GM21390 (cell line): ENCODE measurements around the gene TMEM248.
A peak's percentile ranks its signal among the peaks of the same experiment; 100 is the strongest.
"Not testable (repeated sequence)": the region's sequence is repeated elsewhere in the genome, so short reads cannot be mapped to it uniquely, and the experiment has no call there.

Source experiments
- ATAC-seq: cut with Tn5 transposase; IDR thresholded peaks from one replicate; pipeline ENCODE4 v1.9.1; 2021; ENCODE audit not compliant: unreplicated experiment

Gene TMEM248

DNA sequence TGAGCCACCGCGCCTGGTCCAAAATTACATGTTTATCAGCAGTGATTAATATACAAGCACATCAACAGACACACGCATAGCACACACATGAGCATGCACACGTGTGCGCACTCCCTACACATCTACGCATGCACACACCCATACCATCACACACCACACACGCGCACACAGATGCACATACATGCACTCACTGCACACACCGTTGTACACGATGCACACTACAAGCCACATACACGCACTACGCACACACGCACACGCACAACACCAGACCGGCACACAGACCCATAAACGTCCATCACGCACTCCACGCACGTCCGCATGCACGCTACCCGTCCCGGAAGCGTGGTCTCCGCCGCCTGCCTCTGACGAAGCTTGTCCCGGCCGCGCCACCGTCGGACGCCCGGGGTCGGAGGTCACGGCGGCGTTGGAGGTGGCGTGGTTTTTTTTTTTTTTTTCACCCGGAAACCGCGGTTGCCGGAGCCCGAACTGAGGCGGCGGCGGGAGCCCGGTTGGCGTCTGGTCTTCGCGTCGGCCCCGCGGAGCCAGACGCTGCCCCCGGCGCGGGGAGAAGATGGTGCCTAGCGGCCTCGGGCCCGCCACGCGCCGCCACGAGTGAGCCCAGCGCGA, at the start of gene TMEM248:
Gene TMEM248 (plus strand): TSS at position 457 of the 627 bp plus-strand sequence. CDS start 20,641 bp downstream, outside the sequence.
- ATAC-seq: peak; percentile 81

DNA sequence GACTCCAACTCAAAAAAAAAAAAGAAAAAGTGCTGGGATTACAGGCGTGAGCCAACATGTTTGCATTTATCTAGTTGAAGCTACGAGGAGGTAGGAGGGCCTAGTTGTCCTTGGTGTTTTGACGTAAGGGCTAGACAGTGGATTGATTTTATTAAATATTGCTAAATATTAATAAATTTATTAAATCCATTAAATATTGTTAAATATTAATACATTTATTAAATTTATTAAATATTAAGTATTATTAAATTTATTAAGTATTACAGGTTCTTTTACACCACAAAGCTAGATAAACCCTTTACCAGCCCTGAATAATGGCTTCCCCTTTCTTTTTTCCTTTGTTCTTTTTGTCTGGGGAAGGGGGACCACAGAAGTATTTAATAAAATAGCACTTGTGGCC, 47.5 kb upstream of the TMEM248 start:
- no peak for ATAC-seq

DNA sequence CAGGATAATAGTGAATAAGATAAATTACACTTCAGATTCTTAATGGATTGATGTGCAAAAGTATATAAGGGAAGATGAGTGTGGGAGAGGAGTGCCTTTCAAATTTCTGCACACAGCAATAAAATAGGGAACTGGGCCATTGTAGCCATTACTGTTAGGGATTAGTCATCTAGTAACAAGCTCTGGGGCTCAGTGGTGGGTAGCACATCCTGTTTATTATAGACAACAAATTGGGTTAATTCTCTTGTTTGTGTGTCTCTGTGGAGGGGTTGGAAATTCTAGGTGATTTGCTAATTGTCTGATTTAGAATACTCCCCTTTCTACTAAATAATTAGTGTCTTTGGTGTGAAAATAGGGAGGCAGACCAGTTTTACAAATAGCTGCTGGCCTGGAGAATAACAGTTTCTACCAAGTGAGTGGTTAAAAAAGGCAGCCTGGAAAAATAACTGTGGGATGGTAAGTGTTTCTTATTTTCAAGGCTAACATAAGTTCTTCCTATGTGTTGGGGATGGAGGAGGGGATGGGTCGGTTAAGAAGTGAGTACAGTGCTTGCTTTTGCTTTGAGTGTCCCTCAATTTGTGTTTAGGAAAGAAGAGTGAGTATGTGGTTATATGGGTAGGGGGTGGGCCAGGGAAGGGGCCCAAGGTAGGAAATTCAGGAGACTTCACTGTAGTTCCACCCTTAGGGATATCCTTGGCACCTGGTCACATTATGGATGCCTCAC, 43.3 kb upstream of the TMEM248 start:
- peak; percentile 98 for ATAC-seq

GRCh38 chr7:66878301-66878685, 42.7 kb upstream of the TMEM248 start:
- ATAC-seq: not testable (repeated sequence)

DNA sequence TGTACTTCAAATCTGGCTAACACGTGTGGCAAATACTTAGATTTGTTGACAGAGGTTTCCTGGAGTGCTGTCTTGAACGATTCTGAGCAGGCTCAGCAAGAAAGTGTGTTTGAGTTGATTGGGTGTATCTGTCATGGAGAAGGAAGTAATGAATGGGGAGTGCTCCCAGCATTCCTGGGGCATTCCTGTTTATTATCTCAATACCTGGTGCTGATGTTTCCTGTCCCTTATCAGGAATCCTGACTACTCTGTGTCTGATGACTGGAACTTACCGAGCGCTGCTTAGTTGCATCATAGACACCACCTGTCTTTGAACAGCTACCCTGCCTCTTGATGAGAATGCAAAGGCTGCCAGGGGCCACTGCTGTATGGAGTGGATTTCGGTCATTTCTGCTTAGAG, 41.0 kb upstream of the TMEM248 start:
- no peak for ATAC-seq

- ATAC-seq: not testable (repeated sequence)
Observed at GRCh38 chr7:66880577-66880976, 40.4 kb upstream of the TMEM248 start.

DNA sequence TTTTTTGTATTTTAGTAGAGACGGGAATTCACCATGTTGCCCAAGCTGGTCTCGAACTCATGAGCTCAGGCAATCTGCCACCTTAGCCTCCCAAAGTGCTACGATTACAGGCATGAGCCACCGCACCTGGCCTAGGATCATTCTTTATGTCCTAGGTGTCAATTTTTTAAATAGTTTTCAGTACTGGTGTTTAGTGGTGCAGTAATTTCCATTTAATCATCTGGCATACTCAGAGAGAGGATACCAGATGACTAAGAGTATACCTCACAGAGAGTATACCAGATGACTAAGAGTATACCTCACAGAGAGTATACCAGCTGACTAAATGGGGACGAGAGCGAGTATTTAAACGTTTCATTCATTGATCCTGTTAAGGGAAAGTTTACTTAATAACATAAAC, 37.3 kb upstream of the TMEM248 start:
- no peak for ATAC-seq

- ATAC-seq: not testable (repeated sequence)
Observed at GRCh38 chr7:66884556-66884955, 36.5 kb upstream of the TMEM248 start.

- ATAC-seq: peak; percentile 71
Observed at GRCh38 chr7:66886152-66886551, 34.9 kb upstream of the TMEM248 start.

DNA sequence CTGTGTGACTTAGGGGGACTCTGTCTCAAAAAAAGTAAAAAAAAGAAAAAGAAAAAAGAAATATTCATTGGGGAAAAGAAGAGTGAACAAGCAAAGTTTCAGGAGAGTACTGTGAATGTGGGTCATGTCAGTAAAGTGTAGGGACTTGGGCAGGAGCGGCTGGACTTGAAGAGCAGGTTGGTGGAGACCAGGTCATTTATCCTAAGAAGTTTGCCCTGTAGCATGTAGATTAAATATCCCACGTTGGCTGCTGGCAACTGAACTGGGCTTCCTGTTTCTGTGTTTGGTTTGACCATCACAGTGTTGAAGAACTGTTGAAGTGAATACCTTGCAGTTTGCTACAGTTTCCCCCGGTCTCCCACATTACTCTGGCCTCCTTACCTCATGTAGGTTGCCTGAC, 32.8 kb upstream of the TMEM248 start:
- not testable (repeated sequence) for ATAC-seq

DNA sequence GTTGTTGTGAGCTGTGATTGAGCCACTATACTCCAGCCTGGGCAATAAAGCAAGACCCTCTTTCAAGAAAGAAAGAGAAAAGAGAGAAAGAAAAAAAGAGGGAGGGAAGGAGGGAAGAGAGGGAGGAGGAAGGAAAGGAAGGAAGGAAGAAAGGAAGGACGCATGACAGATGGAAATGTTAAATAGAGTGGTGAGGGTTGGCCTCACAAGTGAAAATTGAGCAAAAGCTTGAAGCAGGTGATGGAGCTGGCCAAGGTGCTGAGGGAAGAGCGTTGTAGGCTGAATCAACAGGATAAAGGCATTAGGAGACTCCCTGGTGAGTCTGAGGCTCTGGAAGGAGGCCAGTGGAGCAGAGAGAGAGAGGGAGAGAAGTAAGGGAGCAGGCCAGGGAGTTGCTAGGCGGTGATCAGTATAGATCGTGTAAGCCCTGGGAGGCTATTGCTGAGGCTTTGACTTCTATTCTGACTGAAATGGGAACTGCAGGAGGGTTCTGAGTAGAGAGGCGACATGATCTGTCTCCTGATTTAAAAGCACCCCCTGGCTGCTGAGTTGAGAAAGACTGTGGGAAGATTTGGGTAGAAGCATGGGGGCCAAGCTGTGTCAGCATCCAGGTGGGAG, 26.5 kb upstream of the TMEM248 start:
- ATAC-seq: no peak

- no peak for ATAC-seq
Observed at GRCh38 chr7:66896441-66896840, 24.6 kb upstream of the TMEM248 start.

GRCh38 chr7:66899552-66900280, 21.3 kb upstream of the TMEM248 start:
- ATAC-seq: no peak

DNA sequence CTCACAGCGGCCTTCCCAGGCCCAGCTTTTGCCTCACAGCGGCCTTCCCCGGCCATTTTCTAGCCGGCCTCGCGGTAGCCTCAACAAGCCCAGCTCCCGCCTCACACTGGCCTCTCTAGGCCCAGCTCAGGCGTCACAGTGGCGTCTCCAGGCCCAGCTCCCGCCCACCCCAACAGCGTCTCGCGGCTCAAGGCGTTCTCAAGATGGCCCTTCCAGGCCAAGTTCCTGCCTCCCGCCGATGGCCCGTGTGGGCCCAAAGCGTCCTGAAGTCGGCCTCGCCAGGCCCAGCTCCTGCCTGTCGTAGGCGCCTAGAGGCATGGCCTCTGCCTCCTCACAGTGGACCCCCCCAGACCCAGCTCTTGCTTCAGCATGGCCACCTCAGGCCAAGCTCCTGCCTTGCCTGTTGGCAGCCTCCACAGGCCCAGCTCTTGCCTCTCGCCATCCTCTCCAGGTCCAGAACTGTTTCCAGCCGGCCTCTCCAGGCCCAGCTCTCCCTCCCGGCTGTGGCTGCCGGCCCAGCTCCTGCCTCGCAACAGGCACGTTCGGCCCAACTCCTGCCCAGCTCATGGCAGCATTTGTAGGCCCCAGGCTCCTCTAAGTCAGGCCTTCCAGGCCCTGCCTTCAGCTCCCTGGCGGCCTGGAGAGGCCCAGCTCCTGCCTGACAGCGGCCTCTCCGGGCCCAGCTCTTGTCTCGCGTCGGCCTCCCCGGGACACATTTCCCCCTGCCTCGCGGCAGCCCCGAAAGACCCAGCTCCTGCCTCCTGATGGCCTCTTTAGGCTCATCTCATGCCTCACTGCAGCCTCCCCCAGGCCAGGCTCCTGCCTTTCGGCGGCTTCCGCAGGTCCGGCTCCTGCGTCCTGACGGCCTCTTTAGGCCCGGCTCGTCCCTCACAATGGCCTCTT, 18.8 kb upstream of the TMEM248 start:
- no peak for ATAC-seq

DNA sequence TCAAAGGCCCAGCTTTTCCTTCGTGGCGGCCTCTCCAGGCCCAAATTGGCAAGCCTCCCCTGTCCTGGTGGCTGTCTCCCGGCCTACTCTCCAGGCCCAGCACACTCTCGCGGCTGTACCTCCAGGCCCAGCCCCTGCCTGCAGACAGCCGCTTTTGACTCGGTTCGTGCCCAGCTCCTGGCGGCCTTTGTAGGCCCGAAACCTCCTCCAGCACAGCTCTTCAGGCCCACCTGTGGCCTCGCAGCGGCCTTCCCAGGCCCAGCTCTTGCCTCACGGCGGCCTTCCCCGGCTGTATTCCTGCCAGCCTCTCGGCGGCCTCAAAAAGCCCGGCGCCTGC, 18.2 kb upstream of the TMEM248 start:
- ATAC-seq: no peak

GRCh38 chr7:66903360-66904062, 17.5 kb upstream of the TMEM248 start:
- no peak for ATAC-seq

DNA sequence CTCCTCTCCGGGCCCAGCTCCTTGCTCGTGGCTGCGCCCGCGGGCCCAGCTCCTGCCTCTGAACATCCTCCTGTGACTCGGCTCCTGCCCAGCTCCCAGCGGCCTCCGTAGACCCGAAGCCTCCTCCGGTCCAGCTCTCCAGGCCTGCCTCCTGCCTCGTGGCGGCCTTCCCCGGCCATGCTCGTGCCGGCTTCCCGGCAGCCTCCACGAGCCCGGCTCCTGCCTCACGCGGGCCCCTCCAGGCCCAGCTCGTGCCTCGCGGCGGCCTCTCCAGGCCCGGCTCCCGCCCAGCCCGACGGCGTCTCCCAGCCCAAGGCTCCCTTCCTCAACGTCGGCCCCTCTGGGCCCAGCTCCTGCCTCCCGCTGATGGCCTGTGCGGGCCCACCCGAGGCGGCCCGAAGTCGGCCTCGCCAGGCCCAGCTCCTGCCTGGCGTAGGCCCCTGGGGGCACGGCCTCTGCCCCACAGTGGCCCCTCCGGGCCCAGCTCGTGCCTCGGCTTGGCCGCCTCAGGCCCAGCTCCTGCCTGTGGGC, 16.9 kb upstream of the TMEM248 start:
- no peak for ATAC-seq

GRCh38 chr7:66905278-66905677, 15.7 kb upstream of the TMEM248 start:
- ATAC-seq: no peak

- ATAC-seq: no peak
Observed at GRCh38 chr7:66905689-66906088, 15.3 kb upstream of the TMEM248 start.

GRCh38 chr7:66907731-66908130, 13.3 kb upstream of the TMEM248 start:
- ATAC-seq: no peak
